Embryonic facial prominence (tissue), 1 donor: ENCODE results near the gene VGLL2.

Source experiments
- DNase-seq: peaks from one replicate; pipeline ENCODE4 v3.0.0-alpha.2; 2016; ENCODE audit errors: extremely low spot score

The VGLL2 gene

GRCh38 chr6:117269638-117270054 is 4.3 kb downstream of the VGLL2 start:
- no peak for DNase-seq

GRCh38 chr6:117270055-117270842 is 4.9 kb downstream of the VGLL2 start:
- no peak for DNase-seq

GRCh38 chr6:117270843-117271507 is 5.6 kb downstream of the VGLL2 start:
- DNase-seq, result no peak

- no peak for DNase-seq
Observed at GRCh38 chr6:117272032-117272866, 6.9 kb downstream of the VGLL2 start.

- DNase-seq, result no peak
Observed at GRCh38 chr6:117272891-117273290, 7.5 kb downstream of the VGLL2 start.

- no peak for DNase-seq
Observed at GRCh38 chr6:117275205-117275604, 9.8 kb downstream of the VGLL2 start.

- DNase-seq, result no peak
Observed at GRCh38 chr6:117275711-117276110, 10.4 kb downstream of the VGLL2 start.

- no peak for DNase-seq
Observed at GRCh38 chr6:117276778-117277316, 11.5 kb downstream of the VGLL2 start.

GRCh38 chr6:117280922-117281321 is 15.6 kb downstream of the VGLL2 start:
- no peak for DNase-seq

- no peak for DNase-seq
Observed at GRCh38 chr6:117288083-117288715, 22.8 kb downstream of the VGLL2 start.

- no peak for DNase-seq
Observed at GRCh38 chr6:117290173-117290846, 25.0 kb downstream of the VGLL2 start.

- no peak for DNase-seq
Observed at GRCh38 chr6:117298941-117299340, 33.6 kb downstream of the VGLL2 start.

GRCh38 chr6:117303323-117303722 is 38.0 kb downstream of the VGLL2 start:
- DNase-seq, result no peak

- DNase-seq, result no peak
Observed at GRCh38 chr6:117304446-117304845, 39.1 kb downstream of the VGLL2 start.

GRCh38 chr6:117306227-117306790 is 41.0 kb downstream of the VGLL2 start:
- DNase-seq, result no peak

GRCh38 chr6:117307655-117308054 is 42.3 kb downstream of the VGLL2 start:
- DNase-seq, result no peak

GRCh38 chr6:117309069-117309468 is 43.7 kb downstream of the VGLL2 start:
- DNase-seq, result no peak

- no peak for DNase-seq
Observed at GRCh38 chr6:117309611-117310010, 44.3 kb downstream of the VGLL2 start.

- no peak for DNase-seq
Observed at GRCh38 chr6:117311310-117311709, 46.0 kb downstream of the VGLL2 start.

- no peak for DNase-seq
Observed at GRCh38 chr6:117311726-117312125, 46.4 kb downstream of the VGLL2 start.

GRCh38 chr6:117317261-117317660 is 51.9 kb downstream of the VGLL2 start:
- no peak for DNase-seq
